ENCODE results near the gene TMEM115. TPM values are rescaled to one million over a fixed set of nuclear protein-coding genes. Genes with fewer than 3 reads are reported as not detected.

Gene TMEM115
- total RNA-seq, 2 experiments from 2014 or later: 15.2 to 16.8 TPM

- Mint-ChIP-seq H3K27me3 (no peaks in the 10 kb centered on the region), H3K27ac (no peak overlapping the region), H3K4me3 (peak overlapping the region; percentile 26), H3K4me1 (ENCODE audit: low read depth) (peaks cover 37% of the 10 kb centered on the region), H3K36me3 (ENCODE audit: low read depth) (peaks cover 1% of the 10 kb centered on the region), H3K9me3 (no peaks in the 10 kb centered on the region)
- DNase-seq (no peak), ATAC-seq (no peak)
- intact Hi-C loops (cut with micrococcal nuclease): no loop called here
- ChIA-PET CTCF (interaction anchor here (1.2 to 3.4 kb wide), 5 partner anchors 9 to 125 kb away, joined by 5 to 10 read pairs (median 8); partner anchors contain the start of genes HYAL3, NAA80 and TUSC2), POLR2A (interaction anchor here (0.6 to 13.4 kb wide), 11 partner anchors 8 to 454 kb away, joined by 3 to 126 read pairs (median 3); partner anchors contain the start of genes IFRD2, RASSF1, TUSC2 and ZMYND10)
- TF ChIP-seq CTCF (IDR thresholded peaks at IDR 0.05): no peak
Measured at GRCh38 chr3:50319181-50319893, 40.0 kb downstream of the TMEM115 start.

- peaks cover 1% of the 10 kb centered on the region for H3K36me3 Mint-ChIP-seq (ENCODE audit: low read depth)
- no peaks in the 10 kb centered on the region for H3K9me3 Mint-ChIP-seq
- TF ChIP-seq CTCF (IDR thresholded peaks at IDR 0.05): no peak
- H3K27me3 Mint-ChIP-seq: no peaks in the 10 kb centered on the region
- DNase-seq: no peak
- ChIA-PET CTCF (interaction anchor here (1.7 to 3.4 kb wide), 4 partner anchors 9 to 124 kb away, joined by 5 to 10 read pairs (median 8); partner anchors contain the start of genes HYAL3, NAA80 and TUSC2), POLR2A (interaction anchor here (0.6 to 13.4 kb wide), 7 partner anchors 9 to 453 kb away, joined by 3 to 126 read pairs (median 3); partner anchors contain the start of genes IFRD2, RASSF1 and TUSC2)
- H3K4me1 Mint-ChIP-seq (ENCODE audit: low read depth): peaks cover 37% of the 10 kb centered on the region
- H3K27ac Mint-ChIP-seq: no peak overlapping the region
- H3K4me3 Mint-ChIP-seq: no peak overlapping the region
- no peak for ATAC-seq
- intact Hi-C loops (cut with micrococcal nuclease): no loop called here
Measured at GRCh38 chr3:50318615-50319014, 40.7 kb downstream of the TMEM115 start.

GRCh38 chr3:50318163-50318562 lies 41.2 kb downstream of the TMEM115 start:
- ATAC-seq (no peak), DNase-seq (no peak)
- ChIA-PET POLR2A (interaction anchor here (1.0 to 13.4 kb wide), 4 partner anchors 9 to 18 kb away, joined by 3 to 126 read pairs (median 4); partner anchors contain the start of genes RASSF1 and TUSC2), CTCF (interaction anchor here (1.2 to 2.8 kb wide), 5 partner anchors 10 to 124 kb away, joined by 3 to 9 read pairs (median 5); partner anchors contain the start of genes HYAL3, NAA80 and TUSC2)
- TF ChIP-seq CTCF (IDR thresholded peaks at IDR 0.05): no peak
- Mint-ChIP-seq H3K9me3 (no peaks in the 10 kb centered on the region), H3K36me3 (ENCODE audit: low read depth) (peaks cover 1% of the 10 kb centered on the region), H3K4me3 (no peak overlapping the region), H3K27ac (no peak overlapping the region), H3K4me1 (ENCODE audit: low read depth) (peaks cover 37% of the 10 kb centered on the region), H3K27me3 (no peaks in the 10 kb centered on the region)
- intact Hi-C loops (cut with micrococcal nuclease): no loop called here

- POLR2A ChIA-PET: interaction anchor here (0.9 to 13.4 kb wide), 3 partner anchors 11 to 167 kb away, joined by 3 to 126 read pairs (median 4); partner anchors contain the start of genes RASSF1 and TUSC2
- H3K4me3 Mint-ChIP-seq: no peak overlapping the region
- peaks cover 1% of the 10 kb centered on the region for H3K36me3 Mint-ChIP-seq (ENCODE audit: low read depth)
- ATAC-seq (no peak), DNase-seq (no peak)
- no peaks in the 10 kb centered on the region for H3K9me3 Mint-ChIP-seq
- peaks cover 36% of the 10 kb centered on the region for H3K4me1 Mint-ChIP-seq (ENCODE audit: low read depth)
- intact Hi-C loops (cut with micrococcal nuclease): no loop called here
- no peak overlapping the region for H3K27ac Mint-ChIP-seq
- H3K27me3 Mint-ChIP-seq: no peaks in the 10 kb centered on the region
- no peak for TF ChIP-seq CTCF (IDR thresholded peaks at IDR 0.05)
- CTCF ChIA-PET: interaction anchor here (1.2 to 2.8 kb wide), 3 partner anchors 11 to 30 kb away, joined by 3 to 9 read pairs (median 3); partner anchors contain the start of gene TUSC2
Measured at GRCh38 chr3:50317300-50317699, 42.0 kb downstream of the TMEM115 start.

All from activated CD8-positive, alpha-beta T cell treated with anti-CD3 and anti-CD28 coated beads for 36 hours (primary cell).